Fibroblast of villous mesenchyme (primary cell): ENCODE results near the gene S100P. TPM values are rescaled to one million over a fixed set of nuclear protein-coding genes. Genes with fewer than 3 reads are reported as not detected.

Experiments used
- DNase-seq: peaks from one replicate; pipeline ENCODE4 v3.0.0-alpha.2; 2010; ENCODE audit warnings: low read depth
- H3K4me3 ChIP-seq: 2 replicates; pipeline ENCODE4 v1.5.1; 2011; ENCODE audit warnings: low read depth, mild to moderate bottlenecking, low read length
- CTCF ChIP-seq: IDR thresholded peaks from 2 replicates; pipeline ENCODE4 v1.5.1; 2012; ENCODE audit warnings: low read depth, mild to moderate bottlenecking, low read length; ENCODE audit not compliant: insufficient read depth
- total RNA-seq: library from RNA; depleted of rRNA; stranded (reverse); fragments of >200 nt; gene quantifications from 2 replicates; pipeline ENCODE4 v1.2.3, GENCODE V29; 2012

S100P gene
- total RNA-seq, 1 donor, result not detected

DNA sequence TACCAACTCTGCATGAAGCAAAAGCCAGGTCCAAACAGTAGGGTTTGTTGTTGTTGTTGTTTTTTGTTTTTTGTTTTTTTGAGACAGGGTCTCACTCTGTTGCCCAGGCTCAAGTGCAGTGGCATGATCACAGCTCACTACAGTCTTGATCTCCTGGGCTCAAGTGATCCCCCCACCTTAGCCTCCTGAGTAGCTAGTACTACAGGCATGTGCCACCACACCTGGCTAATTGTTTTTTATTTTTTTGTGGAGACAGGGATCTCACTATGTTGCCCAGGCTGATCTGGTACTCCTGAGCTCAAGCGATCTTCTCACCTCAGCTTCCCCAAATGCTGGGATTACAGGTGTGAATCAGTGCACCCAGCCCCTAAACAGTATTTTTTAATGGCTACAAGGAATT, 6.2 kb downstream of the S100P start:
- H3K4me3 ChIP-seq, result no peak overlapping the region
- no peak for TF ChIP-seq CTCF
- no peak for DNase-seq

DNA sequence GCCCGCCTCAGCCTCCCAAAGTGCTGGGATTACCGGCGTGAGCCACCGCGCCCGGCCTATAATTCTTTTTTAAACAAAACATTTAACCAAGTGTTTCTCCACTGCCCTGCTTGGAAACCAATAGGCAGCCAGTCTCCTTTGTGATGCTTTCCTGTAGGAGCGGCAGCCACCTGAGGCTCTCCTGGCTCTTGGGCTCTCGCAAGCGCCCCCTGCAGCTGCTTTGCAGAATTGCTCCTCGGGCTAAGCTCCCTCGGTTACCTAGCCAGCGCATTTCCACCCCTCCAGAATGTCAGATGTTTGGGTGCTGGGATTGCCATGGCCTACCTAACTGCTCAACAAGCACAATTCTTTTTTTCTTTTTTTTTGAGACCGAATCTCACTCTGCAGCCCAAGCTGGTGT, 7.7 kb downstream of the S100P start:
- DNase-seq, result no peak
- no peak overlapping the region for H3K4me3 ChIP-seq
- peak; percentile 42 for TF ChIP-seq CTCF

DNA sequence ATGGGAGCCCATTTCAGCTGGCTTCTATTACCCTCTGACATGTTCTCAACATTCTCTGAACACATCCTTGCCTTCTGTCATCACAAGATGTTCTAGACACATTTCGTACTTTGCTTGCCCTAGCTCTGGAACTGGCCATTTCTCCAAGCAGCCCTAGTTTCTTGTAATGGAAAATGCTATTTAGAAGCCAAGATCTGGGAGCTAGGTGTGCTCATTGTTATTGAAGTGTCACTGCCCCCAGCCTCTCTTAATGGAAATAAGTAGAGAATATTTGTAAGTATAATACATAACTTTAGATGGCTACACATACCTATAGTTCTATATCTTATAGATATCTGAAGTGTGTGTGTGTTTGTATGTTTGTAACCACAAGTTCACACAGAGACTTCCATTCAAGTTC, 9.1 kb downstream of the S100P start:
- H3K4me3 ChIP-seq, result no peak overlapping the region
- DNase-seq, result no peak
- TF ChIP-seq CTCF, result no peak

DNA sequence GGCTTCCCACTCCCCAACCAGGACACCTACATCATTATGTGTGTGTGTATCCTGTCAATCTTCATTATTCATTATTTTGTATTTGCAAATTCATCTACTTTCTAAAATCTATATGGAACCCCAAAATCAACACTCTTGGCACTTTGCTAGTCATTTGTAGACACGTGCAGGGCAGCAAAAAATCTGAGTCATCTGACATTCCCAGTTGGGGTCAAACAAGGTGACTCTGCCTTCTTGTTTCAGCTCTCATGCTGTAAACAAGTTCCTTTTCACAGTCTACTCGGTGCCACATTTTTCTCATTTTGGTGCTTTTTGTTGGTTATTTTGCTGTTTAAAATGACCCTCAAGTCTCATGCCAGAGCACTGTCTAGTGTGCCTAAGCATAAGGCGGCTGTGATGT, 10.1 kb downstream of the S100P start:
- TF ChIP-seq CTCF, result no peak
- DNase-seq, result peak; percentile 55
- no peak overlapping the region for H3K4me3 ChIP-seq

GRCh38 chr4:6705646-6706045, 12.0 kb downstream of the S100P start:
- DNase-seq, result no peak
- no peak for TF ChIP-seq CTCF
- H3K4me3 ChIP-seq, result no peak overlapping the region

DNA sequence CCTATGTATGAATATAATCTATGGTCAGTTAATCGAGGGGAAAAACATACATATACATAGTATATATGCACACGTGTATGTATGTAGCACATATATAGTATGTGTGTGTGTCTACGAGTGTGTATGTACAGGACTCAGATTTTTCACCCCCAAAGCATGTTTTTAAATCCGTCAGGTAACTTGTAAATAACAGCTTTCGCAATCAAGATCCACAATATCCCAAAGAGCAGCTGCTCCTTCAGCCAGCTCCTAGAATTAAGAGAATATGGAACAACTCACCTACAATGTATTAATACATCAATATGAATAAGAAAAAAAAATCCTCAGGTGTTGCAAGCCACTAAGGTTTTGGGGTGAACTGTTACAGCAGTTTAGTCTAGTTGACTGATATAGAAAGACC, 12.5 kb downstream of the S100P start:
- TF ChIP-seq CTCF, result no peak
- no peak overlapping the region for H3K4me3 ChIP-seq
- no peak for DNase-seq
